Spleen (tissue), 7 donors: Measurements from ENCODE around the gene PTPRK.

ENCODE experiments used
- POLR2A ChIP-seq, 3 donors: fragments of 450-650 bp; IDR thresholded peaks; one replicate each; pipeline ENCODE4 v1.5.1; 2017; ENCODE audit warnings: antibody characterized with exemption in 3 of 3, mild to moderate bottlenecking in 1 of 3
- POLR2AphosphoS5 ChIP-seq, 3 donors: sonication (generic); formaldehyde crosslinking; IDR thresholded peaks; one replicate each; pipeline ENCODE4 v1.5.1; 2017; ENCODE audit warnings: antibody characterized with exemption in 3 of 3
- TF ChIP-seq, protein P1 (sequence below), 11 experiments: fragments of 200-600 bp in 7 of 11; fragments of 450-650 bp in 4 of 11; sonication (generic) in 4 of 11; IDR thresholded peaks in 8 of 11; conservative IDR thresholded peaks in 3 of 11; 1 replicate in 7 of 11; 2 replicates in 4 of 11; pipeline versions ENCODE4 v1.4.0 to v1.8.0; 2016 to 2021; ENCODE audit warnings: antibody characterized with exemption in 11 of 11, inconsistent platforms in 4 of 11, mild to moderate bottlenecking in 1 of 11
- donor health status: DM: no; HTN: no; CAD: no; lungs with moderate emphysema.
- donor health status: DM: no; HTN: no; CAD: no.
- donor health status: DM: no; HTN: no; CAD: no.

DNA sequence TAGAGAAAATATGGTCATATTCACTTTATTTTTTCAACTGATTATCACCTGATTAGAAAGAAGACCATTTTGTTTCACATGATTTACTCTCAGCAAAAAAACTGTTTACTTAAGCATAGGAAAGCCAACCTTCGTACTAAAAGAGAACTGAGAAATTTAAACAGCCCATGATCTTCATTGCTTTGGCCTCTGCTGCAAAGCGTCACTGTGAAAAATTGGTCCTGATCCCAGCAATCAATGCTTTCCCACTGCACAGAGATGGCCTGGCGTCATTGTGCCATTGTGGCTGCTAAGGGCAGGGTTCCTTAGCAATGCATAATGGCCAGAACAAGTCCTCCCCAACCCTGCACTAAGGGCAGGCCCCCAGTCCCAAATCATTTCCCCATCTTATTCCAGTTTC, 599.6 kb downstream of the PTPRK start:
- TF ChIP-seq, protein P1, sequence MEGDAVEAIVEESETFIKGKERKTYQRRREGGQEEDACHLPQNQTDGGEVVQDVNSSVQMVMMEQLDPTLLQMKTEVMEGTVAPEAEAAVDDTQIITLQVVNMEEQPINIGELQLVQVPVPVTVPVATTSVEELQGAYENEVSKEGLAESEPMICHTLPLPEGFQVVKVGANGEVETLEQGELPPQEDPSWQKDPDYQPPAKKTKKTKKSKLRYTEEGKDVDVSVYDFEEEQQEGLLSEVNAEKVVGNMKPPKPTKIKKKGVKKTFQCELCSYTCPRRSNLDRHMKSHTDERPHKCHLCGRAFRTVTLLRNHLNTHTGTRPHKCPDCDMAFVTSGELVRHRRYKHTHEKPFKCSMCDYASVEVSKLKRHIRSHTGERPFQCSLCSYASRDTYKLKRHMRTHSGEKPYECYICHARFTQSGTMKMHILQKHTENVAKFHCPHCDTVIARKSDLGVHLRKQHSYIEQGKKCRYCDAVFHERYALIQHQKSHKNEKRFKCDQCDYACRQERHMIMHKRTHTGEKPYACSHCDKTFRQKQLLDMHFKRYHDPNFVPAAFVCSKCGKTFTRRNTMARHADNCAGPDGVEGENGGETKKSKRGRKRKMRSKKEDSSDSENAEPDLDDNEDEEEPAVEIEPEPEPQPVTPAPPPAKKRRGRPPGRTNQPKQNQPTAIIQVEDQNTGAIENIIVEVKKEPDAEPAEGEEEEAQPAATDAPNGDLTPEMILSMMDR (IDR thresholded peaks at IDR 0.05 in 8 of 11, conservative IDR thresholded peaks at IDR 0.05 in 3 of 11) = no peak
- no peak for TF ChIP-seq POLR2A (IDR thresholded peaks at IDR 0.05)
- no peak for TF ChIP-seq POLR2AphosphoS5 (IDR thresholded peaks at IDR 0.05)
